Activated CD4-positive, alpha-beta T cell treated with anti-CD3 and anti-CD28 coated beads, Interleukin-2, amount 50 U/mL, for 16 hours (primary cell): ENCODE measurements around the gene HAPLN3.

ENCODE experiments used
- DNase-seq: peaks from one replicate; pipeline ENCODE4 v3.0.0-alpha.2; 2020

HAPLN3 gene

DNA sequence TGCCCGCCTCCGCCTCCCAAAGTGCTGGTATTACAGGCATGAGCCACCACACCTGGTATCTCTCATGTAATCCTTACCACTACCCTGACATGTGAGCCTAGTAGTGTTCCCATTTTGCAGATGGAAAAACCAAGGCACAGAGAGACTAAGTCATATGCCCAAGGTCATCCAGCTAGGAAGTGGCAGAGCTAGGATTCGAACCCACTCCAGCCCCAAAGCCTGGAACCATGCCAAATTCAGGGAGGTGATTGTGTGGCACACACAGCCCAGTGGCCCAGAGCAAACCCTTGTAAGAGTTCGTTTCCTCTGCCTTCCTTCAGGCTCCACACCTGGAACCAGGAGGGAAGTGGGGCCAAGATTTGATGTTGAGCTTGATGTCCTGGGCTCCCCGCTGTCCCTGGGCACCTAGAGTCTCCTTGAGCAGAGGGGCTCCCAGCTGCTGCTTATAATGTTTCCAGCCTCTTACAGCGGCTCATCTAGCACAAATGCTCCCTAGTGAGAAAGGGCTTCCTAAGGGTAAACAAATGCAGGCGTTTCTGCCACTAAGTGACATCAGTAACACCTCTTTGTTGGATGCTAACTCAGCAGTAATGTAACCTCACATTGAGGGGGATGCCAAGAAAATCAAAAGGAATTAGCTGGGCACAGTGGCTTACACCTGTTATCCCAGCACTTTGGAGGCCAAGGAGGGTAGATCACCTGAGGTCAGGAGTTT is 3.6 kb downstream of the HAPLN3 start:
- no peak for DNase-seq

- no peak for DNase-seq
These were observed 4.8 kb downstream of the HAPLN3 start for GRCh38 chr15:88890495-88890894.

DNA sequence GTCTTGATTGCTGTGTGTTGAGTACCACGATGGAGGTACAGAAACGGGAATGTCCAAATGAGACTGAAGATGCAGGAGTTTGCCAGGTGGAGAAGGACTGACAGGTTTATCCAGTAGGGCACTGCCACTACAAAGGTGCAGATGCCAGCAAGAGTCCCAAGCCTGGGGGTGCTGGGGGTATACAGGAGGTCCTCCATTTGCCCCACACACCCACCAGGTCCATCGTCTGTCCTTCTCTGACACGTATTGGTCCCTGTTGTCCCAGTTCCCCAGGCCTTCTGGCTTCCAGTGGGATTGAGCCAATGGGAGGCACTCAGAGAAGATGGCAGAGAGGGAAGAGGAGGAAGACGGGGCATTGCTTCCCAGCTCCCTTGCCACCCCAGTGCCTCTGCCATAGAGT is 6.6 kb downstream of the HAPLN3 start:
- DNase-seq = no peak

DNA sequence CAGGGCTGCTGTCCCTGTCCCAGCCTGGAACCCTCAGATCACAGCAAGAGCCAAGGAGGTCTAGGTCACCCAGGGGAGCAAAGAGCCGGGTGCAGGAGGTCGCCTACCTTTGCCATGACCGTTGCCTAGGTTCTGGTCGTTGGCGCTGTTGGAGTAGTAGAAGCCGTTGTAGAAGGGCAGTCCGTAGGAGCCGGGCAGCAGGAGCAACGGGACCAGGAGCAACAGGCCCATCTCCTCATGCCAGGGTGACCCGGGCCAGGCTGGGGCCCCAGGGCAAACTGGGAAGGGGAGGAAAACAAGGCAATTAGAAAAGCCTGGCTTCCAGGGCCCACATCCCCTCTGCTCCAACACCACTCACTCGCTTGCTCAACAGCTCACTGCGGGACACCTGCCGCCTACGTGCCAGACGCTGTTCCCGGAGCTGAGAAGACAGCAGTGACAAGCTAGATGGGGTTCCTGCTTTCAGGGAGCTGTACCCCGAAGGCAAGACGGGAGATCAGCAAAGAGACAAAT is 8.2 kb downstream of the HAPLN3 start:
- no peak for DNase-seq

GRCh38 chr15:88882785-88883184 is 12.6 kb downstream of the HAPLN3 start:
- no peak for DNase-seq

- DNase-seq = no peak
These were observed 13.6 kb downstream of the HAPLN3 start for GRCh38 chr15:88881775-88882174.

- no peak for DNase-seq
These were observed 14.2 kb downstream of the HAPLN3 start for GRCh38 chr15:88880944-88881740.

DNA sequence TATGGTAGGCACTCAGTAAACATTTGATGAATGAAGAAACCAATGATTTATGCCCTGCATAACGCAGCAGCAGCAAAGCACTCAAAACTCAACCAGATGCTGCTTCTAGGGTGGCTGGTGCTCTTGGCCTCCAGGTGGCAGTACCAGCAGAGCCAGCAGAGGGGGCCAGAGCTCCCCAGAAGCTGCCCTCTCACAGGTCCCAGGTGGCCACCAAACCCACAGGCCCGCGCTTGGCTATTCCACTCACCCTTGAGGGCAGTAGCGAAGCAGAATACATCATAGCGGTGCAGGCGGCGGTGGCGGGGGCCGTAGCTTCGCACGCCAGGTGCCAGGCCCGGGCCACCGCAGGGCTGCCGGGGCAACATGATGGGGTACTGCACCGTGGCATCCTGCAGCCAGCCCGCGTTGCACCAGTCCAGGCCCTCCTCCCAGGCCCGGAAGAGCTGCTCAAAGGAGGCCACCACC is 16.6 kb downstream of the HAPLN3 start:
- peak; percentile 51 for DNase-seq

DNA sequence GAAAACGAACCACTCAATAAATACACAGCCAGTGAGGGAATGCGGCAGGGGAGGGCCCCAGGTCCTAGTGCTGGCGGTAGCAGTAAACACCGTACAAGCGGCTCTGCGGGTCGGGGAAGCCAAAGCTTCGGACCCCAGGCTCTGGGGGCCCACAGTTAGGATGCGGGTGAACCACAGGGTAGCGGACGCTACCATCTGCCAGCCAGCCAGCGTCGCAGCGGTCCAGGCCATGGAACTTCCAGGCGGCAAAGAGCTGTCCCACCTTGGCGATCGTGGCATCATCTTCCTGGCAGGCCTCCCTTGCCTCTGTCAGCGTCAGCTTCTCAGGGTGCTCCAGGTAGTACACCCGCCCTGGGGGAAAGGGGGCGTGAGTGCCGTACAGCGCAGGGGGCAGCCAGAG is 17.4 kb downstream of the HAPLN3 start:
- no peak for DNase-seq

DNA sequence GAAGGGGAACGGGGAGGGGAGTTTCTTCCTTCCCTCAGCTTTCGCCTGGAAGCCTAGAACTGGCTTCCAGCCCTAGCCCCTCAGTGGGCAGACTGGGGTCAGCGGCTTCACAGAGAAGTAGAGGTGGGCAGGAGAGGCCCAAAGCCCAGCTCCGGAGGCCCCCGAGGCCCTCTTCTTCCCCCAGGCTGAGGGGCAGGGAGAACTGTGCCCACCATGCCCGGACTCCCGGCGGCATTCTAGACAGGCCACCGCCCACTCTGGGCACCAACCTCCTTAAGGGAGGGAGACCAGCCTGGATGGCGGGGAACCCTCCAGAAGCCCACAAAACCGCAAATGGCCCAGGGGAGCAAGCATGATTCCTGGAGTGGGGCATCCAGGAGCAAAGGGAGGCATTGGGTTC is 17.9 kb downstream of the HAPLN3 start:
- DNase-seq = no peak

GRCh38 chr15:88876573-88876972 is 18.8 kb downstream of the HAPLN3 start:
- no peak for DNase-seq

DNA sequence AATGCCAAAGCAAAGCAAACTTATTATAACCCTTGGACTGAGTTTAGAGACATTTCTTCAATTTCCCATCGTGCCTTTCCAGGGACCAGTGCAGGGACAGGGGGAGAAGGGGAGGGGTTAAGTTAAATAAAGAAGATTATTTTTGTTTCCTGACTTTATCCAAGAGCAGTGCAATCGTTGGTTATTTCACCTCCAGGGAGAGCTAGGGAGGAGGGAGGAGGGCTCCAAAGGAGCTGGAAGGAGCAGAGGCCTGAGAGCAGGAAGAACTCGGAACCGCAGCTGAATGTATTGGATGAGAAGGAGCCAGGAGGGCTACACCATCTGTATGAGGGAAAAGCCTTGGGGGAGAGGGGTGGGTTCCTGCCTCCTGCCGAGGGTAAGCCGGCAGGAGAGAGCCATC is 20.7 kb downstream of the HAPLN3 start:
- no peak for DNase-seq

DNA sequence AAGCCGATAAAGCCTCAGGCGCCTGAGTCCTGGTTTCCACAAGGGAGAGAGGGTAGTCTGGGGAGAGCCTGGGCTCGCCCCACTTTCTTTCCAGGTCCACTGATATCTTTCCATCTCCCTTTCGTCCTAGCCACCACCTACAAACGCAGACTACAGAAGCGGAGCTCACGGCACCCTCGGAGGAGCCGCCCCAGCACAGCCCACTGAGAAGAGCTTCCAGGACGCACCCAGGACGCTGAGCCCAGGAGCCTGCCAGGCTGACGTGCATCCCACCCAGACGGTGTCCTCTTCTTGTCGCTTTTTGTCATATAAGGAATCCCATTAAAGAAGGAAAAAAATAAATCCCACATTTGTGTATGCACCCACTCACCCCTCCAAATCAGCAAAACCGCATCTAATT is 21.1 kb downstream of the HAPLN3 start:
- no peak for DNase-seq

DNA sequence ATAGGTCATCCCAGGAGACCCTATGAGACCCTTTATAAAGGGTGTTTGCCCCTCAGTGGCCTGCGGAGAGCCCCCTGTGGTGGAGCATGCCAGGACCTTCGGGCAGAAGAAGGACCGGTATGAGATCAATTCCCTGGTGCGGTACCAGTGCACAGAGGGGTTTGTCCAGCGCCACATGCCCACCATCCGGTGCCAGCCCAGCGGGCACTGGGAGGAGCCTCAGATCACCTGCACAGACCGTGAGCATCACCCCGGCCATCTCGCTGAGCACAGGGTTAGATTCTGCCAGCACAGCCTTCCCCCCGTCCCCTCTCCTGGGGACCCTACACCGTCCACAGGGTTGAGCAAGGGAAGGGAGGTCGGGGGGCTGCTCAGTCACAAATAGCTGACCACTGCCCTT is 21.6 kb downstream of the HAPLN3 start:
- no peak for DNase-seq

GRCh38 chr15:88872706-88873105 is 22.6 kb downstream of the HAPLN3 start:
- DNase-seq = no peak

GRCh38 chr15:88872106-88872505 is 23.2 kb downstream of the HAPLN3 start:
- no peak for DNase-seq

DNA sequence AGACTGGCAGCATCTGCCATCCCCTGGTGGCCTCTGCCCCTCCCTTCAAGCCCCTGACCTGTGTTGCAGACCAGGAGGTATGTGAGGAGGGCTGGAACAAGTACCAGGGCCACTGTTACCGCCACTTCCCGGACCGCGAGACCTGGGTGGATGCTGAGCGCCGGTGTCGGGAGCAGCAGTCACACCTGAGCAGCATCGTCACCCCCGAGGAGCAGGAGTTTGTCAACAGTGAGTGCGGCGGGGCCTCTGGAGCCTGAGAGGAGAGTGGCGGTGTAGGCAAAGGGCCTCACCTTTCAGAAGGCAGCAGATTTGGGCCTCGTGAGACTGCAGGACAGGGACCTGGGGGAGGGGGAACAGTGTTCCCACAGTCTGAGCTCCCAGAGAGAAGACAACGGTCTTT is 24.0 kb downstream of the HAPLN3 start:
- DNase-seq = no peak

DNA sequence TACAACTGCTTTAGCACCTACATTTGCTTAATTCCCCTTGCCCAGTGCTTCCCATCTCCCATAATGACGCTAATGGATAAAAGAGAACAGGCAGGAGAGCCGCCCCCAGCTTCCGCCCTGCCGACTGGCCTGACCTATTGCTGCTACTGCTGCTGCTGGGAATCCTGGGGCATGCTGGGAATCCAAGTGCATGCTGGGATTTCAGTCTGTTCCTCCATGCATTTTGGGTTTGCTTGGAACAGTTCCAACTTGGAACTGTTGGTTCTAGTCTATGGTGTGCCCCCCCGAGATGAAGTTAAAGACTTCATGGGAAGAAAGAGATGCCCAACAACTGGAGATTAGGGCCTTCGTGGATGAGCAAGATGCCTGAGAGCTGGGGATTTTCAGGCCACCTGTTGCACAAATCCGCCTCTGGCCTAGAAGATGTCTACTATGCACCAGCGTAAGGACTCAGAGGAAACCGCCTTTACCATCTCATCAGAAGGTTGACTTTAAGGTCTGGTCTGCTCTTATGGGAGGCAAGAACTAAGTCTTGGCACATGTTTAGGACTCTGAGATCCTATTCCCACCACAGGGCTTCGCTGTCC is 29.0 kb downstream of the HAPLN3 start:
- no peak for DNase-seq

- DNase-seq = no peak
These were observed 29.7 kb downstream of the HAPLN3 start for GRCh38 chr15:88865498-88866099.

GRCh38 chr15:88864861-88865497 is 30.4 kb downstream of the HAPLN3 start:
- DNase-seq = no peak

- no peak for DNase-seq
These were observed 31.9 kb downstream of the HAPLN3 start for GRCh38 chr15:88863412-88863811.

DNA sequence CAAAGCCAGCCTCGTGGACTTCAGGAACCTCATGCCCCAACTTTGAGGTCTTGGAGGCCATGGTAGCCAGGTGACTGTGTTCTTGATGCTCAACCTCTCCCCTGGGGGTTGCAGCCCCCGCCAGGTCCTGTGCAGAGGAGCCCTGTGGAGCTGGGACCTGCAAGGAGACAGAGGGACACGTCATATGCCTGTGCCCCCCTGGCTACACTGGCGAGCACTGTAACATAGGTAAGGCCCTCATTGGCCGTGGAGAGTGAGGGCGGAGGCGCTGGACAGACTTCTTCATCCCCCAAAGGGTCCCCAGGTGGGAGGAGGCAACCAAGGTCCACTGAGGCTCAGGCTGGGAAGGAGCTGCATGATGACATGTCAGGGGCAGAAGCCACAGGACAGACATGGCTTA is 35.1 kb downstream of the HAPLN3 start:
- DNase-seq = no peak

- DNase-seq = no peak
These were observed 35.8 kb downstream of the HAPLN3 start for GRCh38 chr15:88859550-88859949.
